Skin of body (tissue), 3 donors: Measurements from ENCODE around the gene ASB8. TPM values are rescaled to one million over a fixed set of nuclear protein-coding genes. Genes with fewer than 3 reads are reported as not detected.

Source experiments
- DNase-seq: peaks from one replicate; lab custom pipeline; 2025; lab: John Stamatoyannopoulos, UW
- small RNA-seq: library from RNA; depleted of rRNA; stranded (forward); fragments of <200 nt; gene quantifications from one replicate; pipeline ENCODE3, GENCODE V24; 2014; ENCODE audit warnings: low replicate concordance
- total RNA-seq: library from RNA; depleted of rRNA; stranded (reverse); fragments of >200 nt; gene quantifications from one replicate; pipeline ENCODE4 v1.2.3, GENCODE V29; 2014

The ASB8 gene
- total RNA-seq, 1 donor from 2014 or later: 22.1 TPM

- DNase-seq: no peak
Measured at GRCh38 chr12:48106681-48107613, 50.4 kb downstream of the ASB8 start.

- DNase-seq: peak; percentile 88
Measured at GRCh38 chr12:48105867-48106680, 51.2 kb downstream of the ASB8 start, which contains the start of gene SENP1. TSS of gene SENP1 (minus strand) at chr12:48106079. CDS start at chr12:48101472, 4,607 bp downstream.

GRCh38 chr12:48105321-48105866 lies 51.9 kb downstream of the ASB8 start:
- DNase-seq: no peak

GRCh38 chr12:48104531-48104930 lies 52.8 kb downstream of the ASB8 start:
- no peak for DNase-seq

Small RNA genes within 50 kb of the gene (small RNA-seq; reads per million reads assigned to genes)
- not detected for gene MIR6505

Other genes starting within 250 kb of the ASB8 start
- gene TMEM106C, start 193.9 kb downstream of the ASB8 start, total RNA-seq: 45.2 TPM
- gene COL2A1, start 153.0 kb downstream of the ASB8 start, total RNA-seq: 1.6 TPM
- 24.0 TPM for gene SENP1, start 51.4 kb downstream of the ASB8 start, total RNA-seq
- gene PFKM, start 38.2 kb downstream of the ASB8 start, total RNA-seq: 54.3 TPM
- gene CCDC184, start 26.1 kb upstream of the ASB8 start, total RNA-seq: 0.30 TPM
- gene OR10AD1, start 45.8 kb upstream of the ASB8 start, total RNA-seq: not detected
- 14.3 TPM for gene ZNF641, start 193.4 kb upstream of the ASB8 start, total RNA-seq